ENCODE data around the gene USHBP1.

- TF ChIP-seq MAX (IDR thresholded peaks at IDR 0.05; ENCODE audit: low read depth, low read length) (no peak), CHD2 (IDR thresholded peaks at IDR 0.05; ENCODE audit: borderline replicate concordance, low read depth, low read length) (no peak), POLR2A (IDR thresholded peaks at IDR 0.05; ENCODE audit: low read depth, low read length) (no peak), RAD21 (IDR thresholded peaks at IDR 0.05; ENCODE audit: insufficient read depth, low read depth, low read length) (no peak), ZZZ3 (IDR thresholded peaks at IDR 0.05; ENCODE audit: control insufficient read depth, insufficient read length, low read depth) (no peak), LARP7 (IDR thresholded peaks at IDR 0.05) (no peak), CEBPB (IDR thresholded peaks at IDR 0.05; ENCODE audit: borderline replicate concordance in 1 of 2, low read depth in 2 of 2, low read length in 2 of 2) (no peak), FOXM1 (IDR thresholded peaks at IDR 0.05; ENCODE audit: low read depth, low read length) (no peak), HDAC2 (IDR thresholded peaks at IDR 0.05) (no peak), YY1 (IDR thresholded peaks at IDR 0.05; ENCODE audit: low read depth, low read length) (no peak), CBX5 (IDR thresholded peaks at IDR 0.05; ENCODE audit: low read depth) (no peak), SIX5 (IDR thresholded peaks at IDR 0.05; ENCODE audit: low read depth, low read length, severe bottlenecking) (no peak)
- TF ChIP-seq, protein P1, sequence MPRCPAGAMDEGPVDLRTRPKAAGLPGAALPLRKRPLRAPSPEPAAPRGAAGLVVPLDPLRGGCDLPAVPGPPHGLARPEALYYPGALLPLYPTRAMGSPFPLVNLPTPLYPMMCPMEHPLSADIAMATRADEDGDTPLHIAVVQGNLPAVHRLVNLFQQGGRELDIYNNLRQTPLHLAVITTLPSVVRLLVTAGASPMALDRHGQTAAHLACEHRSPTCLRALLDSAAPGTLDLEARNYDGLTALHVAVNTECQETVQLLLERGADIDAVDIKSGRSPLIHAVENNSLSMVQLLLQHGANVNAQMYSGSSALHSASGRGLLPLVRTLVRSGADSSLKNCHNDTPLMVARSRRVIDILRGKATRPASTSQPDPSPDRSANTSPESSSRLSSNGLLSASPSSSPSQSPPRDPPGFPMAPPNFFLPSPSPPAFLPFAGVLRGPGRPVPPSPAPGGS (IDR thresholded peaks at IDR 0.05; ENCODE audit: borderline replicate concordance, insufficient read depth, low read depth, low read length, poor library complexity, severe bottlenecking): no peak
Measured at GRCh38 chr19:17232258-17232657, 32.3 kb downstream of the USHBP1 start.

Measured in GM12878 (cell line).